ENCODE data around the gene CACNA1B. TPM values are rescaled to one million over a fixed set of nuclear protein-coding genes. Genes with fewer than 3 reads are reported as not detected.

CACNA1B gene
- total RNA-seq, 2 donors from 2014 or later: 3.6 to 7.9 TPM

DNA sequence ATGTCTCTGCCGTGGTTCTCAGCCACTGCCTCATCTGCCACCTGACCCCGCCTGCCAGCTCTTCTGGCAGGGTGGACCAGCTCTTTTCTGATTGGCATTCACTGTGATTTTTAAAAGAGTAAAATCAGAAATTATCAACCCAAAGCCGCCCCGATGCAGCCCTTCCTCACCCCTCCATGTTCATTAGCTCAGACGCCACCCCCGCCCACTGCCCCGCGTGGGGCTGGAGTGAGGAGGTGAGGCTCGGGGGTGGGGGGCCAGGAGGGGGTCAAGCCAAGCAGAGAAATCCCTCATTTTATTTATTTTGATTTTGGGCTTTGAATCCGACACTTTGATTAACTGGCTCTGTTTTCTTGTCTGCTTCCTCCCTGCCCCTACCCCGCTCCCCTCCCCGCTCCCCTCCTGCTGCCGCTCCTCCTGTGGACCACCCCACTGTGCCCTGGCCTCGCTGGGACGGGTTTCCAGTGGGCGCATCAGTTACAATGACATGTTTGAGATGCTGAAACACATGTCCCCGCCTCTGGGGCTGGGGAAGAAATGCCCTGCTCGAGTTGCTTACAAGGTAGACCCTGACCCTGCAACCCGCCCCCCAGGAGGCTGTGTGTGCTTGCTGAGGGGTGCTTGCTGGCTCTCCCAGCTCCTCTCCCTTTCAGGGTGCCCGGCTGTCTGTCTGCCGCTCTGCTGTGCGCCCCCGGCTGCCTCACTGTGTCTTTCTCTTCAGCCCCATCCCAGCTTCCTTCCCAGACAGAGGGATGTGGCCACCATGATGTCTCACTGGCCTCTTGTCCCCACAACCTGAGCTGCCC is 224.9 kb downstream of the CACNA1B start:
- WGBS, 2 experiments (ENCODE audit: insufficient coverage in 1 of 2, insufficient read length in 1 of 2): 76 to 88% methylated on average over 19 to 23 of the region's 23 CpGs

DNA sequence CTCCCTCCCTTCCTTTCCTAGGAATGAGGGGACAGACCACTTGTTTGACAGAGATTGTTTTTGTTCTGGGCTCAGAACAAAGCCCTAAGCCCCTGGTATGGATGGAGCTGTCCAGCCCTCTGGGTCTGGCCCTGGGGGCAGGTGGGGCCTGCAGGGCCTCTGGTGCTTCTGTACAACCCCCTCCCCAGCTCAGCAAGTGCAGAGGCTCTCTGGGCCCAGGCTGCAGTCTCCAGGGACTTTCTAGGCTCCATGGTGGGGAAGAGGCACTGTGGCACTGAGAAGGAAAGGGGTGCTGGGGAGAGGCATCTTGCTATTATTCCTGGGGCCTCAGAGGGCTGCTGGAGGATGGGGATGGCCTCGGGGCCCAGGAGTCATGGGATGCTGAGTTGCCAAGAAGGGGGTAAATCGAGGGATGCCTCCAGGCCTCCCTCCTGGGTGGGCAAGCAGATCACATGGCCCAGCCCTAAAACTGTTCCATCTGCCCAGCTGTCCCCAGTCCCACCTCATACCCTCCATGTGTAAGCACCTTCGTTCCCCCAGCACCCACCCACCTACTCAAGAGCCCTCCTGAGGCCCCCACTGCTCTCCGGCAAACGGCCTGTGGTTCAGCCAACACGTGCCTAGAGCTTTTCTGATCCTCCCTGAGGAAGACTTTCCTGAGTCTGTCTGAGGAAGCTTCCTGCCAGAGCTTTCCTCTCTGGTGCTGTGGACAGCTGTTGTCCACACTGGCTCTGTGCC is 225.7 kb downstream of the CACNA1B start:
- H3K4me1 Mint-ChIP-seq: no peaks in the 10 kb centered on the region
- no peaks in the 10 kb centered on the region for H3K36me3 ChIP-seq (ENCODE audit: control insufficient read depth, insufficient read depth, low read length)
- no peak overlapping the region for H3K27ac Mint-ChIP-seq
- TF ChIP-seq, protein P1, sequence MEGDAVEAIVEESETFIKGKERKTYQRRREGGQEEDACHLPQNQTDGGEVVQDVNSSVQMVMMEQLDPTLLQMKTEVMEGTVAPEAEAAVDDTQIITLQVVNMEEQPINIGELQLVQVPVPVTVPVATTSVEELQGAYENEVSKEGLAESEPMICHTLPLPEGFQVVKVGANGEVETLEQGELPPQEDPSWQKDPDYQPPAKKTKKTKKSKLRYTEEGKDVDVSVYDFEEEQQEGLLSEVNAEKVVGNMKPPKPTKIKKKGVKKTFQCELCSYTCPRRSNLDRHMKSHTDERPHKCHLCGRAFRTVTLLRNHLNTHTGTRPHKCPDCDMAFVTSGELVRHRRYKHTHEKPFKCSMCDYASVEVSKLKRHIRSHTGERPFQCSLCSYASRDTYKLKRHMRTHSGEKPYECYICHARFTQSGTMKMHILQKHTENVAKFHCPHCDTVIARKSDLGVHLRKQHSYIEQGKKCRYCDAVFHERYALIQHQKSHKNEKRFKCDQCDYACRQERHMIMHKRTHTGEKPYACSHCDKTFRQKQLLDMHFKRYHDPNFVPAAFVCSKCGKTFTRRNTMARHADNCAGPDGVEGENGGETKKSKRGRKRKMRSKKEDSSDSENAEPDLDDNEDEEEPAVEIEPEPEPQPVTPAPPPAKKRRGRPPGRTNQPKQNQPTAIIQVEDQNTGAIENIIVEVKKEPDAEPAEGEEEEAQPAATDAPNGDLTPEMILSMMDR (conservative IDR thresholded peaks at IDR 0.05): no peak
- H3K9me3 Mint-ChIP-seq: peaks cover 4% of the 10 kb centered on the region
- H3K27me3 Mint-ChIP-seq (ENCODE audit: insufficient read depth): no peaks in the 10 kb centered on the region
- 84 to 96% methylated on average over 3 to 6 of the region's 6 CpGs for WGBS, 2 experiments (ENCODE audit: insufficient coverage in 1 of 2, insufficient read length in 1 of 2)
- H3K27ac ChIP-seq (ENCODE audit: low read depth, low read length): no peak overlapping the region
- no peak overlapping the region for H3K9ac ChIP-seq (ENCODE audit: extremely low read depth, low read length, poor library complexity, severe bottlenecking)
- H3K4me1 ChIP-seq (ENCODE audit: control insufficient read depth, insufficient read depth, low read length): no peaks in the 10 kb centered on the region
- H3K27me3 ChIP-seq (ENCODE audit: control insufficient read depth, insufficient read depth, low read length, poor library complexity, severe bottlenecking): no peaks in the 10 kb centered on the region
- peaks cover 13% of the 10 kb centered on the region for H3K36me3 Mint-ChIP-seq (ENCODE audit: low read depth)
- H3K4me3 ChIP-seq (ENCODE audit: low read length): no peak overlapping the region
- H3K4me3 Mint-ChIP-seq: no peak overlapping the region
- H3K9me3 ChIP-seq (ENCODE audit: control insufficient read depth, low read length): peaks cover 15% of the 10 kb centered on the region
- peak; percentile 29 for DNase-seq

More for the DNA sequence above, 224.9 kb downstream of the CACNA1B start:
- peak; percentile 30 for DNase-seq
- Histone ChIP-seq H3K9ac (ENCODE audit: extremely low read depth, low read length, poor library complexity, severe bottlenecking) (no peak overlapping the region), H3K4me1 (ENCODE audit: control insufficient read depth, insufficient read depth, low read length) (no peaks in the 10 kb centered on the region), H3K27me3 (ENCODE audit: control insufficient read depth, insufficient read depth, low read length, poor library complexity, severe bottlenecking) (no peaks in the 10 kb centered on the region), H3K9me3 (ENCODE audit: control insufficient read depth, low read length) (peaks cover 19% of the 10 kb centered on the region), H3K27ac (ENCODE audit: low read depth, low read length) (no peak overlapping the region), H3K4me3 (ENCODE audit: low read length) (no peak overlapping the region), H3K36me3 (ENCODE audit: control insufficient read depth, insufficient read depth, low read length) (no peaks in the 10 kb centered on the region)
- peaks cover 13% of the 10 kb centered on the region for H3K36me3 Mint-ChIP-seq (ENCODE audit: low read depth)
- H3K4me3 Mint-ChIP-seq: no peak overlapping the region
- no peaks in the 10 kb centered on the region for H3K4me1 Mint-ChIP-seq
- TF ChIP-seq, protein P1 (conservative IDR thresholded peaks at IDR 0.05): no peak
- H3K27ac Mint-ChIP-seq: no peak overlapping the region
- no peaks in the 10 kb centered on the region for H3K27me3 Mint-ChIP-seq (ENCODE audit: insufficient read depth)
- peaks cover 4% of the 10 kb centered on the region for H3K9me3 Mint-ChIP-seq

DNA sequence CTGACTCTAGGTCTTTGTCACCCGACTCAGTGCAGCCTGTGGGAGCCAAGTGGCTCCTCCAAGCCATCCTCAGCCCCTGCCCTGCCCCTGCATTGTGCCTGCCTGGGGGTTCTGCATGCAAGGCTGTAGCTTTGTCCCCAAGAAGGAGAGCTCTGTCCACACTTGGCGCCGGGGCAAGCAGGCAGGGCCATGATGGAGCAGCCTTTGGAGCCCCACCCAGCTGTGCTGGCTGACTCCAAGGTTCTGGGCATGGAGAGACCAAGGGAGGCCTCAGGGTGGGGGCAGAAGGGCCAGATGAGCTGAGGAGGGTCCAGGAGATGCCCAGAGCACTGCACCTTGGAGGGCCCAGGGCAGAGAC is 226.2 kb downstream of the CACNA1B start:
- H3K27ac ChIP-seq (ENCODE audit: low read depth, low read length): no peak overlapping the region
- H3K9me3 Mint-ChIP-seq: peaks cover 7% of the 10 kb centered on the region
- TF ChIP-seq, protein P1 (conservative IDR thresholded peaks at IDR 0.05): no peak
- H3K4me1 ChIP-seq (ENCODE audit: control insufficient read depth, insufficient read depth, low read length): no peaks in the 10 kb centered on the region
- no peak overlapping the region for H3K27ac Mint-ChIP-seq
- no peaks in the 10 kb centered on the region for H3K36me3 ChIP-seq (ENCODE audit: control insufficient read depth, insufficient read depth, low read length)
- no peaks in the 10 kb centered on the region for H3K27me3 ChIP-seq (ENCODE audit: control insufficient read depth, insufficient read depth, low read length, poor library complexity, severe bottlenecking)
- no peak overlapping the region for H3K4me3 Mint-ChIP-seq
- peak; percentile 35 for DNase-seq
- no peaks in the 10 kb centered on the region for H3K4me1 Mint-ChIP-seq
- peaks cover 13% of the 10 kb centered on the region for H3K36me3 Mint-ChIP-seq (ENCODE audit: low read depth)
- H3K27me3 Mint-ChIP-seq (ENCODE audit: insufficient read depth): no peaks in the 10 kb centered on the region
- H3K9ac ChIP-seq (ENCODE audit: extremely low read depth, low read length, poor library complexity, severe bottlenecking): no peak overlapping the region
- WGBS, 2 experiments (ENCODE audit: insufficient coverage in 1 of 2, insufficient read length in 1 of 2): 75 to 87% methylated on average over 1 to 3 of the region's 3 CpGs
- H3K4me3 ChIP-seq (ENCODE audit: low read length): no peak overlapping the region
- peaks cover 10% of the 10 kb centered on the region for H3K9me3 ChIP-seq (ENCODE audit: control insufficient read depth, low read length)

Measured in endodermal cell (in vitro differentiated cells).